H9 (cell line): ENCODE data around the gene SSTR3. TPM values are rescaled to one million over a fixed set of nuclear protein-coding genes. Genes with fewer than 3 reads are reported as not detected.

ENCODE experiments used
- DNase-seq: peaks from one replicate; pipeline ENCODE4 v3.0.0-alpha.2; 2017
- H2AFZ ChIP-seq: one replicate; pipeline ENCODE4 v1.6.1; 2013; ENCODE audit warnings: mild to moderate bottlenecking, low read length, control low read depth, moderate library complexity
- H2AK5ac ChIP-seq: 2 replicates; pipeline ENCODE4 v1.6.1; 2013; ENCODE audit warnings: low read length, control low read depth, mixed read lengths; ENCODE audit not compliant: insufficient read length
- H2BK120ac ChIP-seq: one replicate; pipeline ENCODE4 v1.6.1; 2013; ENCODE audit warnings: low read depth, mild to moderate bottlenecking, low read length, control low read depth, inconsistent platforms; ENCODE audit not compliant: poor library complexity, severe bottlenecking
- H2BK12ac ChIP-seq: 2 replicates; pipeline ENCODE4 v1.6.1; 2013; ENCODE audit warnings: low read length, control low read depth, mixed read lengths, low read depth; ENCODE audit not compliant: insufficient read length
- H2BK15ac ChIP-seq: 2 replicates; pipeline ENCODE4 v1.6.1; 2013; ENCODE audit warnings: low read depth, low read length, control low read depth
- H2BK20ac ChIP-seq: one replicate; pipeline ENCODE4 v1.6.1; 2013; ENCODE audit warnings: low read depth, mild to moderate bottlenecking, low read length, control low read depth, inconsistent platforms; ENCODE audit not compliant: poor library complexity, severe bottlenecking
- H2BK5ac ChIP-seq: 2 replicates; pipeline ENCODE4 v1.6.1; 2013; ENCODE audit warnings: low read length, control low read depth, mixed read lengths; ENCODE audit not compliant: insufficient read length
- H3K14ac ChIP-seq: 2 replicates; pipeline ENCODE4 v1.6.1; 2013; ENCODE audit warnings: low read length, control low read depth; ENCODE audit not compliant: insufficient read depth
- H3K18ac ChIP-seq: 2 replicates; pipeline ENCODE4 v1.6.1; 2013; ENCODE audit warnings: low read depth, mild to moderate bottlenecking, mixed read lengths, low read length, control low read depth; ENCODE audit not compliant: insufficient read length
- H3K23ac ChIP-seq: 2 replicates; pipeline ENCODE4 v1.6.1; 2013; ENCODE audit warnings: low read length, control low read depth, mixed read lengths, low read depth; ENCODE audit not compliant: insufficient read length
- H3K23me2 ChIP-seq: 2 replicates; pipeline ENCODE4 v1.6.1; 2013; ENCODE audit warnings: low read depth, mild to moderate bottlenecking, mixed read lengths, low read length, control low read depth; ENCODE audit not compliant: insufficient read length, poor library complexity, severe bottlenecking
- H3K27ac ChIP-seq: 2 replicates; pipeline ENCODE4 v1.5.1; 2013; ENCODE audit warnings: low read length, control low read depth, mixed read lengths, low read depth; ENCODE audit not compliant: insufficient read length
- H3K27me3 ChIP-seq: 2 replicates; pipeline ENCODE4 v1.6.1; 2013; ENCODE audit warnings: low read length, control low read depth, inconsistent platforms; ENCODE audit not compliant: insufficient read depth
- H3K4ac ChIP-seq: 2 replicates; pipeline ENCODE4 v1.6.1; 2013; ENCODE audit warnings: low read depth, mild to moderate bottlenecking, control low read depth, inconsistent platforms, low read length, moderate library complexity
- H3K4me1 ChIP-seq: 2 replicates; pipeline ENCODE4 v1.6.1; 2013; ENCODE audit warnings: low read length, control low read depth, inconsistent platforms; ENCODE audit not compliant: insufficient read depth
- H3K4me2 ChIP-seq: 2 replicates; pipeline ENCODE4 v1.6.1; 2013; ENCODE audit warnings: low read length, control low read depth, mixed read lengths; ENCODE audit not compliant: insufficient read length, insufficient read depth
- H3K56ac ChIP-seq: 2 replicates; pipeline ENCODE4 v1.6.1; 2013; ENCODE audit warnings: low read depth, mild to moderate bottlenecking, mixed read lengths, low read length, control low read depth; ENCODE audit not compliant: insufficient read length
- H3K79me1 ChIP-seq: 2 replicates; pipeline ENCODE4 v1.6.1; 2013; ENCODE audit warnings: low read depth, mild to moderate bottlenecking, moderate library complexity, low read length, control low read depth, inconsistent platforms; ENCODE audit not compliant: insufficient read depth, poor library complexity, severe bottlenecking
- H3K79me2 ChIP-seq: 2 replicates; pipeline ENCODE4 v1.6.1; 2013; ENCODE audit warnings: low read length, control low read depth, inconsistent platforms; ENCODE audit not compliant: insufficient read depth
- H3K9ac ChIP-seq: 2 replicates; pipeline ENCODE4 v1.6.1; 2013; ENCODE audit warnings: low read length, control low read depth, mixed read lengths; ENCODE audit not compliant: insufficient read length; ENCODE audit errors: extremely low read depth
- H3K9me3 ChIP-seq: one replicate; pipeline ENCODE4 v1.6.1; 2013; ENCODE audit warnings: low read depth, low read length, inconsistent platforms; ENCODE audit not compliant: control insufficient read depth
- H3T11ph ChIP-seq: one replicate; pipeline ENCODE4 v1.6.1; 2013; ENCODE audit warnings: mild to moderate bottlenecking, low read length, control low read depth, inconsistent platforms
- H4K20me1 ChIP-seq: one replicate; pipeline ENCODE4 v1.6.1; 2013; ENCODE audit not compliant: control insufficient read depth, insufficient read length, insufficient read depth
- H4K5ac ChIP-seq: 2 replicates; pipeline ENCODE4 v1.6.1; 2013; ENCODE audit warnings: low read depth, mild to moderate bottlenecking, mixed read lengths, low read length, control low read depth; ENCODE audit not compliant: insufficient read length
- H4K8ac ChIP-seq: replicated peaks from 2 replicates; pipeline ENCODE4 v1.6.1; 2013; ENCODE audit warnings: low read length, control low read depth, mixed read lengths, low read depth; ENCODE audit not compliant: insufficient read length
- H4K91ac ChIP-seq: 2 replicates; pipeline ENCODE4 v1.6.1; 2013; ENCODE audit warnings: low read depth, mild to moderate bottlenecking, moderate library complexity, mixed read lengths, low read length, control low read depth; ENCODE audit not compliant: insufficient read length
- H3K27ac Mint-ChIP-seq, 3 experiments: 2 replicates in 2 of 3; 3 replicates in 1 of 3; pipeline ENCODE4 v1.8.0; 2020 to 2021; ENCODE audit warnings: mixed read lengths in 3 of 3, mild to moderate bottlenecking in 1 of 3, moderate library complexity in 1 of 3
- H3K27me3 Mint-ChIP-seq: 2 replicates; pipeline ENCODE4 v1.8.0; 2021; ENCODE audit warnings: low read depth, mild to moderate bottlenecking, moderate library complexity, mixed read lengths
- H3K36me3 Mint-ChIP-seq, 3 experiments: 2 replicates in 2 of 3; 3 replicates in 1 of 3; pipeline ENCODE4 v1.8.0; 2020 to 2021; ENCODE audit warnings: low read depth in 3 of 3, mixed read lengths in 3 of 3; ENCODE audit not compliant: insufficient read depth in 1 of 3
- H3K4me1 Mint-ChIP-seq, 2 experiments: 2 replicates each; pipeline ENCODE4 v1.8.0; 2020; ENCODE audit warnings: mixed read lengths in 2 of 2
- H3K4me3 Mint-ChIP-seq, 2 experiments: 2 replicates in 1 of 2; 3 replicates in 1 of 2; pipeline ENCODE4 v1.8.0; 2020 to 2021; ENCODE audit warnings: mild to moderate bottlenecking in 2 of 2, mixed read lengths in 2 of 2, moderate library complexity in 1 of 2
- H3K9me3 Mint-ChIP-seq, 2 experiments: 2 replicates in 1 of 2; 3 replicates in 1 of 2; pipeline ENCODE4 v1.8.0; 2020; ENCODE audit warnings: mild to moderate bottlenecking in 2 of 2, mixed read lengths in 2 of 2, moderate library complexity in 1 of 2
- CTCF ChIP-seq: fragments of 200-600 bp; sonication (generic); conservative IDR thresholded peaks from 3 replicates; pipeline ENCODE4 v1.8.0; 2021; ENCODE audit warnings: antibody characterized with exemption, mild to moderate bottlenecking
- WGBS: extraction: QIAGEN DNeasy Blood & Tissue Kit; methylation state at CpG from one replicate; pipeline ENCODE4 v1.1.7; 2013; ENCODE audit warnings: missing lambda C conversion rate, low lambda C conversion rate, mixed read lengths; ENCODE audit not compliant: insufficient read length; ENCODE audit errors: extremely low coverage; 5-methylcytosine and 5-hydroxymethylcytosine counted together
- total RNA-seq: library from RNA; stranded (reverse); gene quantifications from 2 replicates; pipeline ENCODE4 v1.2.1, GENCODE V29; 2021

SSTR3 gene
- total RNA-seq, 1 experiment from 2014 or later, result 0.68 TPM

- H4K5ac ChIP-seq, result no peak overlapping the region
- no peak overlapping the region for H2AFZ ChIP-seq
- H3K23me2 ChIP-seq, result no peaks in the 10 kb centered on the region
- no peak overlapping the region for H2BK20ac ChIP-seq
- no peak overlapping the region for H3T11ph ChIP-seq
- Mint-ChIP-seq H3K9me3 (peaks cover 0 to 8% of the 10 kb centered on the region in 2 experiments; a peak in 2 of 5 replicates), H3K27me3 (peaks cover 32% of the 10 kb centered on the region), H3K27ac (no peak overlapping the region), H3K4me1 (peaks cover 16 to 34% of the 10 kb centered on the region in 2 experiments), H3K36me3 (peaks cover 0 to 6% (median 2%) of the 10 kb centered on the region in 3 experiments; a peak in 3 of 7 replicates), H3K4me3 (no peak overlapping the region)
- no peak for DNase-seq
- H3K14ac ChIP-seq, result no peak overlapping the region; the same call in 1 of the 2 replicates
- H4K20me1 ChIP-seq, result no peaks in the 10 kb centered on the region
- no peaks in the 10 kb centered on the region for H3K27me3 ChIP-seq
- H3K4me1 ChIP-seq, result no peaks in the 10 kb centered on the region
- no peak overlapping the region for H3K4ac ChIP-seq
- no peak overlapping the region for H2BK5ac ChIP-seq
- H2BK120ac ChIP-seq, result no peak overlapping the region
- H3K23ac ChIP-seq, result no peak overlapping the region
- H2AK5ac ChIP-seq, result no peak overlapping the region
- H3K9me3 ChIP-seq, result no peaks in the 10 kb centered on the region
- no CpG with 5 or more reads among the region's 22 CpGs for WGBS
- TF ChIP-seq CTCF, result no peak
- no peaks in the 10 kb centered on the region for H3K79me2 ChIP-seq
- H4K91ac ChIP-seq, result no peak overlapping the region
- H2BK12ac ChIP-seq, result no peak overlapping the region
- no peak overlapping the region for H3K56ac ChIP-seq
- H3K18ac ChIP-seq, result no peak overlapping the region
- H3K27ac ChIP-seq, result no peak overlapping the region
- H2BK15ac ChIP-seq, result no peak overlapping the region
- H3K79me1 ChIP-seq, result no peaks in the 10 kb centered on the region
- H3K9ac ChIP-seq, result no peak overlapping the region
- H4K8ac ChIP-seq, result no peak overlapping the region
- H3K4me2 ChIP-seq, result no peak overlapping the region
These were observed 48.4 kb downstream of the SSTR3 start for GRCh38 chr22:37163575-37164504.
